ENCODE data around the gene ANO8.

DNA sequence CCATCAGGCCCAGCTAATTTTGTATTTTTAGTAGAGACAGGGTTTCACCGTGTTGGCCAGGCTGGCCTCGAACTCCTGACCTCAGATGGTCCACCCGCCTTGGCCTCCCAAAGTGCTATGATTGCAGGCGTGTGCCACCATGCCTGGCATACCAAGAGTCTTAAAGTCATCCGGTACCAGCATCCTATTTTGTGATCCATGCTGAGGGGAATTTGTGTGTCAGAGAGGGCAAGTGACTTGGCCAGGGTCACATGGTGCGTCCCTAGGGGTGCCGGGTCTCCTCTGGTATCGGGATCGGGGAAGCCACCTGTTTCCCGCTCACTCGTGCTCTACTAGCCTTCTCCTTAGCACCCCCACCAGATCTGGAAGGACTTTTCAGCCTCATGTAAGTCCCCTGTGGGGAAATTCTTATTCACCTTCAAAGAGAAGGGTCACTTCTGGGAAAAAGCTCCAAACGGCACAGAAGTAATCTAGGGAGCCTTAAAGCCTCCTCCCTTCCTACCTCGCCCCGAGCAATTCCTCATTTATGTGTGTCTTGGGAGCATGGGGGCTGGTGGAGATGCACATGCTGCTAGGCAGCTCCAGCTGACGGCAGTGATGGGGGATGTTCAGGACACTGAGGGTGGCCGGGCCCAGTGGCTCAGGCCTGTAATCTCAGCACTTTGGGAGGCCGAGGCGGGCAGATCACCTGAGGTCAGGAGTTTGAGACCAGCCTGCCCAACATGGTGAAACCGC lies 59.0 kb downstream of the ANO8 start:
- TF ChIP-seq, protein P1, sequence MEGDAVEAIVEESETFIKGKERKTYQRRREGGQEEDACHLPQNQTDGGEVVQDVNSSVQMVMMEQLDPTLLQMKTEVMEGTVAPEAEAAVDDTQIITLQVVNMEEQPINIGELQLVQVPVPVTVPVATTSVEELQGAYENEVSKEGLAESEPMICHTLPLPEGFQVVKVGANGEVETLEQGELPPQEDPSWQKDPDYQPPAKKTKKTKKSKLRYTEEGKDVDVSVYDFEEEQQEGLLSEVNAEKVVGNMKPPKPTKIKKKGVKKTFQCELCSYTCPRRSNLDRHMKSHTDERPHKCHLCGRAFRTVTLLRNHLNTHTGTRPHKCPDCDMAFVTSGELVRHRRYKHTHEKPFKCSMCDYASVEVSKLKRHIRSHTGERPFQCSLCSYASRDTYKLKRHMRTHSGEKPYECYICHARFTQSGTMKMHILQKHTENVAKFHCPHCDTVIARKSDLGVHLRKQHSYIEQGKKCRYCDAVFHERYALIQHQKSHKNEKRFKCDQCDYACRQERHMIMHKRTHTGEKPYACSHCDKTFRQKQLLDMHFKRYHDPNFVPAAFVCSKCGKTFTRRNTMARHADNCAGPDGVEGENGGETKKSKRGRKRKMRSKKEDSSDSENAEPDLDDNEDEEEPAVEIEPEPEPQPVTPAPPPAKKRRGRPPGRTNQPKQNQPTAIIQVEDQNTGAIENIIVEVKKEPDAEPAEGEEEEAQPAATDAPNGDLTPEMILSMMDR (IDR thresholded peaks at IDR 0.05 in 8 of 11, conservative IDR thresholded peaks at IDR 0.05 in 3 of 11) = no peak
- TF ChIP-seq POLR2A (IDR thresholded peaks at IDR 0.05) (no peak), POLR2AphosphoS5 (IDR thresholded peaks at IDR 0.05) (no peak)
